ENCODE data around the gene SERTAD2. TPM values are rescaled to one million over a fixed set of nuclear protein-coding genes. Genes with fewer than 3 reads are reported as not detected.

Gene SERTAD2
- total RNA-seq, 4 donors from 2014 or later = 1.8 to 29.5 (median 8.9) TPM

GRCh38 chr2:64670047-64670446, 16.3 kb upstream of the SERTAD2 start:
- DNase-seq = no peak
- Histone ChIP-seq H3K9me3 (no peaks in the 10 kb centered on the region), H3K27ac (no peak overlapping the region), H3K27me3 (no peaks in the 10 kb centered on the region), H3K4me1 (no peaks in the 10 kb centered on the region), H3K36me3 (no peaks in the 10 kb centered on the region), H3K4me3 (no peak overlapping the region)
- no peak for TF ChIP-seq CTCF (IDR thresholded peaks at IDR 0.05)
- no peak for TF ChIP-seq POLR2A (IDR thresholded peaks at IDR 0.05)
- intact Hi-C loops (cut with DNase I; ENCODE audit: low total_unique reads) = no loop called here

GRCh38 chr2:64669288-64669687, 15.6 kb upstream of the SERTAD2 start:
- no peak for TF ChIP-seq POLR2A (IDR thresholded peaks at IDR 0.05)
- no peak for TF ChIP-seq CTCF (IDR thresholded peaks at IDR 0.05)
- Histone ChIP-seq H3K27me3 (no peaks in the 10 kb centered on the region), H3K27ac (no peak overlapping the region), H3K36me3 (no peaks in the 10 kb centered on the region), H3K4me3 (no peak overlapping the region), H3K4me1 (no peaks in the 10 kb centered on the region), H3K9me3 (no peaks in the 10 kb centered on the region)
- intact Hi-C loops (cut with DNase I; ENCODE audit: low total_unique reads) = no loop called here
- DNase-seq = no peak

GRCh38 chr2:64668542-64668941, 14.8 kb upstream of the SERTAD2 start:
- H3K4me1 ChIP-seq = no peaks in the 10 kb centered on the region
- H3K27me3 ChIP-seq = no peaks in the 10 kb centered on the region
- H3K4me3 ChIP-seq = no peak overlapping the region
- no peak overlapping the region for H3K27ac ChIP-seq
- TF ChIP-seq POLR2A (IDR thresholded peaks at IDR 0.05) = no peak
- no peak for TF ChIP-seq CTCF (IDR thresholded peaks at IDR 0.05)
- no peaks in the 10 kb centered on the region for H3K9me3 ChIP-seq
- intact Hi-C loops (cut with DNase I; ENCODE audit: low total_unique reads) = no loop called here
- H3K36me3 ChIP-seq = no peaks in the 10 kb centered on the region
- no peak for DNase-seq

- no peaks in the 10 kb centered on the region for H3K4me1 ChIP-seq
- no peak for TF ChIP-seq CTCF (IDR thresholded peaks at IDR 0.05)
- TF ChIP-seq POLR2A (IDR thresholded peaks at IDR 0.05) = no peak
- H3K27me3 ChIP-seq = no peaks in the 10 kb centered on the region
- intact Hi-C loops (cut with DNase I; ENCODE audit: low total_unique reads) = no loop called here
- no peaks in the 10 kb centered on the region for H3K9me3 ChIP-seq
- no peaks in the 10 kb centered on the region for H3K36me3 ChIP-seq
- H3K27ac ChIP-seq = peak overlapping the region in 1 of 2 donors; percentile 47
- DNase-seq = no peak
- H3K4me3 ChIP-seq = no peak overlapping the region
These were observed 13.8 kb upstream of the SERTAD2 start for GRCh38 chr2:64667535-64667934.

GRCh38 chr2:64666810-64667438, 13.2 kb upstream of the SERTAD2 start:
- H3K4me3 ChIP-seq = no peak overlapping the region
- H3K36me3 ChIP-seq = no peaks in the 10 kb centered on the region
- H3K4me1 ChIP-seq = no peaks in the 10 kb centered on the region
- H3K9me3 ChIP-seq = no peaks in the 10 kb centered on the region
- no peak for TF ChIP-seq POLR2A (IDR thresholded peaks at IDR 0.05)
- no peak for TF ChIP-seq CTCF (IDR thresholded peaks at IDR 0.05)
- DNase-seq = no peak
- no peaks in the 10 kb centered on the region for H3K27me3 ChIP-seq
- H3K27ac ChIP-seq = peak overlapping the region in 1 of 2 donors; percentile 47
- intact Hi-C loops (cut with DNase I; ENCODE audit: low total_unique reads) = no loop called here
